CD4-positive, alpha-beta T cell (primary cell): ENCODE results near the gene AFG1L. TPM values are rescaled to one million over a fixed set of nuclear protein-coding genes. Genes with fewer than 3 reads are reported as not detected.

Source experiments
- ATAC-seq: fragments of 200-7000 bp; cut with Tn5 transposase; one replicate; pipeline ENCODE4 v1.10.0; 2022; ENCODE audit warnings: mild to moderate bottlenecking; ENCODE audit not compliant: poor library complexity
- CTCF ChIA-PET: fragments of 350-600 bp; sonication (Branson Sonifier 250); formaldehyde crosslinking; loops from one replicate; lab custom pipeline; 2021; ENCODE audit warnings: antibody characterized with exemption, inconsistent platforms; lab: Charles Lee
- POLR2A ChIA-PET: fragments of 350-600 bp; sonication (Branson Sonifier 250); formaldehyde crosslinking; loops from one replicate; lab custom pipeline; 2021; ENCODE audit warnings: antibody characterized with exemption, inconsistent platforms; lab: Charles Lee
- DNase-seq, 14 experiments: peaks; one replicate each; pipeline ENCODE4 v3.0.0-alpha.2; 2013 to 2020; ENCODE audit warnings: mixed read lengths in 2 of 14
- H3K27ac ChIP-seq, 2 donors: one replicate each; pipeline versions ENCODE4 v1.5.1 to v1.7.0; 2013; ENCODE audit warnings: low read length in 2 of 2, low read depth in 1 of 2, mild to moderate bottlenecking in 1 of 2
- H3K27me3 ChIP-seq, 2 experiments: 1 replicate in 1 of 2; 2 replicates in 1 of 2; pipeline versions ENCODE4 v1.6.1 to v1.7.0; 2013; ENCODE audit warnings: low read length in 2 of 2, control low read depth in 1 of 2, mild to moderate bottlenecking in 1 of 2, moderate library complexity in 1 of 2; ENCODE audit not compliant: insufficient read depth in 2 of 2, control insufficient read depth in 1 of 2
- H3K36me3 ChIP-seq: one replicate; pipeline ENCODE4 v1.6.1; 2013; ENCODE audit warnings: low read length, control low read depth; ENCODE audit not compliant: insufficient read depth
- H3K4me1 ChIP-seq: one replicate; pipeline ENCODE4 v1.6.1; 2013; ENCODE audit warnings: low read length, control low read depth; ENCODE audit not compliant: insufficient read depth
- H3K4me3 ChIP-seq: one replicate; pipeline ENCODE4 v1.5.1; 2013; ENCODE audit warnings: mild to moderate bottlenecking, low read length, moderate library complexity
- H3K9me3 ChIP-seq, 2 experiments: 1 replicate in 1 of 2; 2 replicates in 1 of 2; pipeline versions ENCODE4 v1.6.1 to v1.7.0; 2013; ENCODE audit warnings: low read length in 2 of 2, mild to moderate bottlenecking in 2 of 2, control low read depth in 1 of 2, moderate library complexity in 1 of 2; ENCODE audit not compliant: control insufficient read depth in 1 of 2, insufficient read depth in 1 of 2
- H3K27ac Mint-ChIP-seq: one replicate; pipeline ENCODE4 v1.8.0; 2020; ENCODE audit warnings: mixed read lengths
- H3K27me3 Mint-ChIP-seq: one replicate; pipeline ENCODE4 v1.8.0; 2021; ENCODE audit warnings: mixed read lengths
- H3K36me3 Mint-ChIP-seq: one replicate; pipeline ENCODE4 v1.8.0; 2021; ENCODE audit warnings: low read depth, mixed read lengths
- H3K4me1 Mint-ChIP-seq: one replicate; pipeline ENCODE4 v1.8.0; 2021; ENCODE audit warnings: low read depth, mixed read lengths
- H3K4me3 Mint-ChIP-seq: one replicate; pipeline ENCODE4 v1.8.0; 2020; ENCODE audit warnings: mild to moderate bottlenecking, mixed read lengths
- H3K9me3 Mint-ChIP-seq: one replicate; pipeline ENCODE4 v1.8.0; 2020; ENCODE audit warnings: mixed read lengths
- intact Hi-C, 2 experiments: fragments of 100-400 bp; cut with DNase I in 1 of 2; cut with micrococcal nuclease in 1 of 2; formaldehyde crosslinking; loops; one replicate each; pipeline versions ENCODE4 v1.15.1 to v1.9.0; 2023 to 2025; cut with DNase I, micrococcal nuclease
- total RNA-seq, 174 experiments: library from RNA in 2 of 174; stranded (reverse) in 2 of 174; gene quantifications; one replicate each; pipeline ENCODE4 v1.2.3 and lab custom pipeline; 2021 to 2026
- TF ChIP-seq, protein P1 (sequence below): fragments of 200-600 bp; IDR thresholded peaks from one replicate; pipeline ENCODE4 v1.8.0; 2022; ENCODE audit warnings: antibody characterized with exemption, mild to moderate bottlenecking

AFG1L gene
- total RNA-seq, 2 experiments from 2014 or later: 3.0 to 3.9 TPM

DNA sequence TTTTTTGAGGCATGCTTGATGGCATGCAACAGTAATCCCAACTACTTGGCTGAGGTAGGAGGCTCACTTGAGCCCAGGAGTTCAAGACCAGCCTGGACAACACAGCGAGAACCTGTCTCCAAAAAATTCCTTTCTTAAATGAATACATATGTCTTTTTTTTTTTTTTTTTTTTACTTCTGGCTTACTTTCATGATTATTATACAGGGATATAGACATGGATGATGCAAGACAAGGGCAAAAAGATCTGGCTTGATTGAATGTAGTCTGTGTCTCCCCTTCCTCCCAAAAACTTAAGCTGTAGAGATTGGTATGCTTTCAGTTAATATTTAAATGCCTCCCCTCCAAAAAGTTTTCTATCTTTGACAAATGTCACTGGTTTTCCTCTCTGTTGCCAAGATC, 41.6 kb upstream of the AFG1L start:
- peaks cover 3% of the 10 kb centered on the region for H3K36me3 ChIP-seq
- TF ChIP-seq, protein P1, sequence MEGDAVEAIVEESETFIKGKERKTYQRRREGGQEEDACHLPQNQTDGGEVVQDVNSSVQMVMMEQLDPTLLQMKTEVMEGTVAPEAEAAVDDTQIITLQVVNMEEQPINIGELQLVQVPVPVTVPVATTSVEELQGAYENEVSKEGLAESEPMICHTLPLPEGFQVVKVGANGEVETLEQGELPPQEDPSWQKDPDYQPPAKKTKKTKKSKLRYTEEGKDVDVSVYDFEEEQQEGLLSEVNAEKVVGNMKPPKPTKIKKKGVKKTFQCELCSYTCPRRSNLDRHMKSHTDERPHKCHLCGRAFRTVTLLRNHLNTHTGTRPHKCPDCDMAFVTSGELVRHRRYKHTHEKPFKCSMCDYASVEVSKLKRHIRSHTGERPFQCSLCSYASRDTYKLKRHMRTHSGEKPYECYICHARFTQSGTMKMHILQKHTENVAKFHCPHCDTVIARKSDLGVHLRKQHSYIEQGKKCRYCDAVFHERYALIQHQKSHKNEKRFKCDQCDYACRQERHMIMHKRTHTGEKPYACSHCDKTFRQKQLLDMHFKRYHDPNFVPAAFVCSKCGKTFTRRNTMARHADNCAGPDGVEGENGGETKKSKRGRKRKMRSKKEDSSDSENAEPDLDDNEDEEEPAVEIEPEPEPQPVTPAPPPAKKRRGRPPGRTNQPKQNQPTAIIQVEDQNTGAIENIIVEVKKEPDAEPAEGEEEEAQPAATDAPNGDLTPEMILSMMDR: no peak

DNA sequence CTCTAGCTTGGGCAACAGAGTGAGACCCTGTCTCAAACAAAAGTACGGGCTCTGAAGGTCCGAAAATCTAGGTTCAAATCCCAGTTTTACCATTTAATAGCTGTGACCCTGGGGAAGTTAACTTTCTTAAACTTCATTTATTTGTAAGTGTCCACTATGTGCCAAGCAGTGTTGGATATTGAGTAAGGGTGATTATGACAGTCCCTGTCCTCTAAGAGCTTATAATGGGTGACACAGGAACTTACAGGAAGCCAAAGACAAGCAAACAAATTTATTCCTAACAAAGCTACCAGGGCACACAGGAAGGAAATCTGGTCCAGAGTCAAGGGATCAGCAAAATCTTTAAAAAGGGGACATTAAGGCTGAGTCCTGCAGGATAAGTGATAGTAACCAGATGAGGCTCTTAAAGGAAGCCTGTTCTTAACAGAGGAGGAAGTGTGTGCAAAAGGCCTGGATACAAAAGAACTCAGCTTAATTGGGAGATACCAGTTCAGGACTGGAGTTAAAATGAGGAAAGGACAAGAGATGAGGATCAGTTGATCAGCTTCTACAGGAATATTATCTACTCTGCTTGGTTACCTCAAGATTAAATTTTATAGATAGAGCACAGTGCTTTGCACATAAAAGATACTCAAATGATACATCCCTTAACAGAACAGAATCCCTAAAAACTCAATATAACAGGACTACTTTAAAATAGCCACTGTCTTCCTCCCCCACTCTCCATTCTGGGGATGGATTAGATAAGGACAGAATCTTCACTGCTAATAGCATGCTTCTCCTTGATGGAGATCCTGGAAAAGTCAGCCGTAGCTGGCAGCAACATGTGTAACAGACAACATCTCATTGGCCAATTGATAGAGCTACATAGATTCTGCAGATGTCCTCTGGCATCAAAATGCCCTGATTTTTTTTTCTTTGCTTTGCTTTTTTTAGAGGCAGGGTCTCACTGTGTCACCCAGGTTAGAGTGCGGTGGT, 40.1 kb upstream of the AFG1L start:
- peaks cover 62% of the 10 kb centered on the region for H3K36me3 Mint-ChIP-seq
- no peaks in the 10 kb centered on the region for H3K27me3 ChIP-seq
- intact Hi-C loops: loop anchor here in 1 of 2 experiments (10.0 kb wide), 1 partner anchor 270 kb away; no protein-coding TSS in a partner anchor
- TF ChIP-seq, protein P1: no peak
- H3K9me3 Mint-ChIP-seq: no peaks in the 10 kb centered on the region
- H3K4me3 Mint-ChIP-seq: peak overlapping the region; percentile 40
- POLR2A ChIA-PET: interaction anchor here (0.6 kb wide), 1 partner anchor 37 kb away, joined by 3 read pairs; no protein-coding TSS in a partner anchor
- no peaks in the 10 kb centered on the region for H3K9me3 ChIP-seq
- H3K27me3 Mint-ChIP-seq: no peaks in the 10 kb centered on the region
- no peak overlapping the region for H3K4me3 ChIP-seq
- peaks cover 3% of the 10 kb centered on the region for H3K36me3 ChIP-seq
- peaks cover 32% of the 10 kb centered on the region for H3K4me1 ChIP-seq
- CTCF ChIA-PET: interaction anchor here (0.7 kb wide), 1 partner anchor 10 kb away, joined by 3 read pairs; no protein-coding TSS in a partner anchor
- H3K27ac ChIP-seq: no peak overlapping the region
- no peak for DNase-seq
- H3K27ac Mint-ChIP-seq: no peak overlapping the region
- ATAC-seq: no peak
- H3K4me1 Mint-ChIP-seq: peaks cover 81% of the 10 kb centered on the region

More for the DNA sequence above, 41.6 kb upstream of the AFG1L start:
- ChIA-PET CTCF (interaction anchor here (0.7 to 1.3 kb wide), 3 partner anchors 8 to 288 kb away, joined by 3 to 4 read pairs (median 3); partner anchors contain the start of gene SNX3), POLR2A (no interaction called here)
- no peaks in the 10 kb centered on the region for H3K9me3 Mint-ChIP-seq
- no peak overlapping the region for H3K27ac ChIP-seq
- no peak overlapping the region for H3K27ac Mint-ChIP-seq
- H3K27me3 Mint-ChIP-seq: no peaks in the 10 kb centered on the region
- H3K4me1 Mint-ChIP-seq: peaks cover 84% of the 10 kb centered on the region
- H3K27me3 ChIP-seq: no peaks in the 10 kb centered on the region
- intact Hi-C loops: loop anchor here in 1 of 2 experiments (10.0 kb wide), 1 partner anchor 272 kb away; no protein-coding TSS in a partner anchor
- DNase-seq (no peak), ATAC-seq (no peak)
- H3K9me3 ChIP-seq: no peaks in the 10 kb centered on the region
- no peak overlapping the region for H3K4me3 ChIP-seq
- H3K4me3 Mint-ChIP-seq: no peak overlapping the region
- peaks cover 22% of the 10 kb centered on the region for H3K4me1 ChIP-seq
- H3K36me3 Mint-ChIP-seq: peaks cover 71% of the 10 kb centered on the region

DNA sequence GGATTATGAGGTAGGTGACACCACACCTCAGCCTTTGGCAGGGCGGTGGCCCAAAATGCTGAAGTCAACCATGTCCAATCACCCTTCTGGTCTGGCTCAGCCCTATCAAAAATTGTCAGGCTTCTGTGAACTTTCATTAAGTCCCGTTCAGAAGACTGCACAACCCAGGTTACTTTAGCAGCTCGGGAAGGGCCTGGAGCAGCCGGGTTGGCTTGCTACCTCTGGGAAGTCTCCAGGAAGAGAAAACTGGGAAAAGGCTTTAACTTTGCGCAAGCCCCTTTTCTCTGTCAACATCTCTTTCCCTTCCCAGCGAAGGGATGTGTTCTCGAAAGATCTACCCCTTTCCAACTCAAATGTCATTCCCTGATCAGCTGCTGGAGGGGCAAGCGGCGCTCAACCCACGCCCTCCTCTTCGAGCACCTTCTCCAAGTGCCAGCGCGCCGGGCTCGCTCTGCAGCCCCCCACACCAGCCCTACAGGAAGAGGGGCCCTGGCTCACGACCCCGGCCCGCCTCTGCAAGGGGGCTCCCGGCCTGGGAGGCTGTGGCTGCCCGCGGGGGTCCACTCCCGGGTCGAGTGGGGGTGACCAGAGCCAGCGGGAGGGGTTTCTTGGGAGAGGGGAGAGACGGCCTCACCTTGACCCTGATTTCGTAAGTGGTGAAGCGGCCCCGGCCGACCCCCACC, 34.6 kb upstream of the AFG1L start:
- H3K27me3 ChIP-seq: no peaks in the 10 kb centered on the region
- CTCF ChIA-PET: interaction anchor here (0.8 to 1.7 kb wide), 8 partner anchors 8 to 298 kb away, joined by 3 to 6 read pairs (median 3); partner anchors contain the start of gene AFG1L
- DNase-seq (peak in 8 of 14 experiments; percentile 4 to 54 (median 24)), ATAC-seq (peak; percentile 4)
- no peaks in the 10 kb centered on the region for H3K9me3 ChIP-seq
- Mint-ChIP-seq H3K36me3 (peaks cover 28% of the 10 kb centered on the region), H3K4me3 (peak overlapping the region; percentile 88), H3K27ac (peak overlapping the region; percentile 91), H3K27me3 (no peaks in the 10 kb centered on the region), H3K4me1 (peaks cover 42% of the 10 kb centered on the region), H3K9me3 (no peaks in the 10 kb centered on the region)
- TF ChIP-seq, protein P1: no peak
- no peaks in the 10 kb centered on the region for H3K36me3 ChIP-seq
- peaks cover 34% of the 10 kb centered on the region for H3K4me1 ChIP-seq
- peak overlapping the region; percentile 88 to 90 for H3K27ac ChIP-seq
- intact Hi-C loops: loop anchor here in 1 of 2 experiments (2.0 to 10.0 kb wide), 6 partner anchors 185 to 1233 kb away; partner anchors contain the start of genes CD164, MTRES1, OSTM1 and SEC63
- POLR2A ChIA-PET: interaction anchor here (1.0 to 2.3 kb wide), 15 partner anchors 9 to 1122 kb away, joined by 3 to 66 read pairs (median 7); partner anchors contain the start of genes AFG1L, ARMC2, CD164 and CEP57L1
- H3K4me3 ChIP-seq: peak overlapping the region; percentile 98
